Colonic mucosa (tissue), 4 donors: ENCODE data around the gene FARSA. TPM values are rescaled to one million over a fixed set of nuclear protein-coding genes. Genes with fewer than 3 reads are reported as not detected.
A peak's percentile ranks its signal among the peaks of the same experiment; 100 is the strongest.

Experiments
- DNase-seq: peaks from one replicate; pipeline ENCODE4 v3.0.0-alpha.2; 2020
- H3K27ac ChIP-seq: fragments of 200-600 bp; one replicate; pipeline ENCODE4 v1.8.0; 2021
- H3K27me3 ChIP-seq: fragments of 200-600 bp; one replicate; pipeline ENCODE4 v1.8.0; 2021
- H3K36me3 ChIP-seq: fragments of 200-600 bp; one replicate; pipeline ENCODE4 v1.8.0; 2021
- H3K4me1 ChIP-seq: fragments of 200-600 bp; one replicate; pipeline ENCODE4 v1.8.0; 2021; ENCODE audit warnings: mild to moderate bottlenecking
- H3K4me3 ChIP-seq: fragments of 200-600 bp; one replicate; pipeline ENCODE4 v1.8.0; 2021
- H3K9ac ChIP-seq, 2 donors: one replicate each; pipeline ENCODE4 v1.7.0; 2013; ENCODE audit warnings: control low read depth in 2 of 2, low read depth in 2 of 2, low read length in 2 of 2
- H3K9me3 ChIP-seq: fragments of 200-600 bp; one replicate; pipeline ENCODE4 v1.8.0; 2021
- CTCF ChIP-seq: fragments of 200-600 bp; IDR thresholded peaks from one replicate; pipeline ENCODE4 v1.8.0; 2022; ENCODE audit warnings: antibody characterized with exemption, mild to moderate bottlenecking
- intact Hi-C: fragments of 100-400 bp; cut with DNase I; formaldehyde crosslinking; loops from one replicate; pipeline ENCODE4 v1.14.1; 2022
- total RNA-seq, 2 donors: library from RNA; stranded (reverse); fragmentation: NEBNext Ultra II Directional in 1 of 2; extraction: Animal tissue kit (Norgen Biotek cat#: 25700) in 1 of 2; gene quantifications; one replicate each; pipeline ENCODE4 v1.2.1, GENCODE V29; 2021
- donor health status: healthy.
- donor health status: DM: no; HTN: no; CAD: no.
- donor health status: DM: no; HTN: no; CAD: no.

The FARSA gene
- total RNA-seq, 2 donors from 2014 or later = 46.9 to 111 TPM

- Histone ChIP-seq H3K27ac (no peak overlapping the region), H3K4me1 (peaks cover 19% of the 10 kb centered on the region), H3K36me3 (peaks cover 31% of the 10 kb centered on the region), H3K9me3 (no peaks in the 10 kb centered on the region), H3K9ac (peak overlapping the region in 1 of 2 donors; percentile 99), H3K4me3 (no peak overlapping the region), H3K27me3 (no peaks in the 10 kb centered on the region)
- DNase-seq = no peak
- TF ChIP-seq CTCF = no peak
- intact Hi-C loops = no loop called here
Measured at GRCh38 chr19:12940897-12941296, 7.4 kb upstream of the FARSA start.

GRCh38 chr19:12939975-12940423 is 6.5 kb upstream of the FARSA start:
- intact Hi-C loops = no loop called here
- H3K9me3 ChIP-seq = no peaks in the 10 kb centered on the region
- no peaks in the 10 kb centered on the region for H3K27me3 ChIP-seq
- no peak for TF ChIP-seq CTCF
- DNase-seq = no peak
- peaks cover 19% of the 10 kb centered on the region for H3K4me1 ChIP-seq
- H3K4me3 ChIP-seq = peak overlapping the region; percentile 100
- peak overlapping the region; percentile 96 for H3K27ac ChIP-seq
- peaks cover 31% of the 10 kb centered on the region for H3K36me3 ChIP-seq
- H3K9ac ChIP-seq = peak overlapping the region in 1 of 2 donors; percentile 99

- Histone ChIP-seq H3K4me1 (peaks cover 19% of the 10 kb centered on the region), H3K36me3 (peaks cover 31% of the 10 kb centered on the region), H3K4me3 (peak overlapping the region; percentile 100), H3K27ac (peak overlapping the region; percentile 96), H3K9me3 (no peaks in the 10 kb centered on the region), H3K9ac (peak overlapping the region; percentile 96 to 99), H3K27me3 (no peaks in the 10 kb centered on the region)
- TF ChIP-seq CTCF = no peak
- intact Hi-C loops = no loop called here
- DNase-seq = peak; percentile 46
Measured at GRCh38 chr19:12938779-12939601, 5.5 kb upstream of the FARSA start.

GRCh38 chr19:12937927-12938778 is 4.6 kb upstream of the FARSA start, which contains the start of gene CALR:
Gene CALR (plus strand): TSS chr19:12938609. CDS start chr19:12938680, 71 bp downstream.
- Histone ChIP-seq H3K9ac (peak within 1 kb of the TSS; percentile 96 to 99), H3K4me1 (peaks cover 19% of the 10 kb centered on the region), H3K9me3 (no peaks in the 10 kb centered on the region), H3K27ac (peak within 1 kb of the TSS; percentile 96), H3K27me3 (no peaks in the 10 kb centered on the region), H3K36me3 (peaks cover 24% of the 10 kb centered on the region), H3K4me3 (peak within 1 kb of the TSS; percentile 100)
- peak; percentile 99 for DNase-seq
- intact Hi-C loops = no loop called here
- no peak for TF ChIP-seq CTCF
